ENCODE results near the gene CHD1.
"Not testable (repeated sequence)": the region's sequence is repeated elsewhere in the genome, so short reads cannot be mapped to it uniquely, and the experiment has no call there.

The CHD1 gene

DNA sequence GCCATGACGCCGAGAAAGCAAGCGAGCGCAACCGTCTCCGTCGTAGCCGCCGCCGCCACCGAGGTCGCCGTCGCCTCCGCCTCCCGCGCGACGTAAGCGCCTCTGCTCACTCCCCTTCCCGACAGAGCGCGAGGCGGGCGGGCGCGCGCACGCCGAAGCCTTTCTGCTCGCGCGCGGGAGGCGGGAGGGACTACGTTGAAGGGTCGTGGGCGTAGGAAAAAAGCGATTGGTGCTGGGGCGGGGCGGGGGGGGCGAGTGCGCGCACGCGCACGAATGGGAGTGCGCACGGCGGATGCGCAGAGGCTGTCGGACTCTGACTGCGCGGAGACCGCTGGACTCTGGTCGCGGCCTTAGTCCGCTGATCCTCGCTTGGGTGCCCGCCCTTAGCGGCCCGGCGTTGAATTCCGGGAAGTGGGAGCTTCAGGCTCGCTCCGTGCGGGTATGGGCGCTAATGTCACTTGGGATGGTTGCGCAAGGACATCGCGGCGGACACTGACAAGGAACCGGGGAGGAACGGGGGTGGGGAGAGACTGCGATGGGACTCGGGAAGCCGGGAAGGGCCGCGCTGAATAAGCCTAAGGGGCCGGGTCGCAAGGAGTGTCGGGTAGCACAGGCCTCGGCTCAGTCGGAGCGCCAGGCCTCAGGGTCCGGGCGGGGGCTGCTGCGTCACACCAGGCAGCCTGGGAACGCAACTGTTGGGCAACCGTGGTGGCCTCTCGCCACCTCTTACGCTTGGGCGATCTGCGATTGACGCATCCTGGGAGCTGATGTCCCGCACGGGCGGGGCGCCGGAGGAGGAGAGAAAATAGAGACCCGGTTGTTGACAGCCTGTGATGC lies at the start of gene CHD1:
CHD1 (minus strand) TSS at position 135 of the 837 bp plus-strand sequence. CDS start 2,621 bp downstream, outside the sequence.
- DNase-seq, result peak; percentile 99

DNA sequence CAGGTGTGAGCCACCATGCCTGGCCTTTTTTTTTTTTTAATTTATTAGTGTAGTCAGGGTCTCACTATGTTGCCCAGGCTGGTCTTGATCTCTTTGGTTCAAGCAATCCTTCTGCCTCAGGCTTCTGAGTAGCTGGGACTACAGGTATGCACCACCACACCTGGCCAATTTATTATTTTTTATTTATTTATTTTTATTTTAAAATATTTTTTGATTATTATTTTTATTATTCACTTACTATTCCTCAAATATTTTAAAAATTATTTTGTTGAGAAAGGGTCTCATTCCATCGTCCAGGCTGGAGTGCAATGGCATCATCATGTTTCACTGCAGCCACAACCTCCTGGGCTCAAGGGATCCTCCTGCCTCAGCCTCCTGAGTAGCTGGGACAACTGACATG lies 49.7 kb upstream of the CHD1 start:
- DNase-seq, result no peak

GRCh38 chr5:98977723-98978122 lies 48.9 kb upstream of the CHD1 start:
- DNase-seq, result peak; percentile 6

GRCh38 chr5:98975682-98976407 lies 47.0 kb upstream of the CHD1 start:
- DNase-seq, result no peak

DNA sequence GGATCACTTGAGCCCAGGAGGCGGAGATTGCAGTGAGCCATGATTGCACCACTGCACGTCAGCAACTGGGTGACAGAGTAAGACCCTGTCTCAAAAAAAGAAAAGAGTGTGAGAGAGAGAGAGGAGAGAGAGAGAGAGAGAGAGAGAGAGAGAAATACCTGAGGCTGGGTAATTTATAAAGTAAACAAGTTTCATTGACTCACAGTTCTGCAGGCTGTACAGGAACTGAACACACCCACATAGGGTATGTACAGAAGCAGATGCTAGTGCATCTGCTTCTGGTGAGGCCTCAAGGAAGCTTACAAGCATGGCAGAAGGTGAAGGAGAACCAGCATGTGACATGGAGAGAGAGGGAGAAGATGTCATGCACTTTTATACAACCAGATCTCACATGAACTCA lies 46.4 kb upstream of the CHD1 start:
- DNase-seq, result peak; percentile 7

- no peak for DNase-seq
These were observed 40.6 kb upstream of the CHD1 start for GRCh38 chr5:98969400-98969799.

DNA sequence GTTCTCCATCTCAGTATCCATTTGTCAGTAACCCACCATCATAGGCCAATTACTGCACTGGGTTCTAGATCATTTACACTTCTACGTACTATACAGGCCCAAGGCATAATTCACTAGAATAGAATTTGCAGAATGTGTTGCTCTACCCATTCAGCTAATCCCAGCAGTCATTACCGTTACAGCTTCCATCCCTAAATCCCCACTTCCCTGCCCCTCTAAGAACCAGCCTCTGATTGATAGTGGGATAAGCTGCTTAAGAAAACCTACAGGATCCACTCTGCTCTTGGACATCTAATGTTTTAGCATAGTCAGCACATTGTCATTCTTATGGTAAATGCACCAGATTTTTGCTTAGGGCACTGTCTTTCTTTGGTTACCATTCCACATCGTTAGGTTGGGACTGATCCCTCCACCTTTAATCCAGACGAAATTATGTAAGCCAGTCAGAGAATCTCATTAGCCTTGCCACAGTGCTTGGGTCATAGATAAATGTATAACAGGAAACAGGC lies 39.3 kb upstream of the CHD1 start:
- DNase-seq, result no peak

GRCh38 chr5:98965226-98965625 lies 36.4 kb upstream of the CHD1 start:
- no peak for DNase-seq

DNA sequence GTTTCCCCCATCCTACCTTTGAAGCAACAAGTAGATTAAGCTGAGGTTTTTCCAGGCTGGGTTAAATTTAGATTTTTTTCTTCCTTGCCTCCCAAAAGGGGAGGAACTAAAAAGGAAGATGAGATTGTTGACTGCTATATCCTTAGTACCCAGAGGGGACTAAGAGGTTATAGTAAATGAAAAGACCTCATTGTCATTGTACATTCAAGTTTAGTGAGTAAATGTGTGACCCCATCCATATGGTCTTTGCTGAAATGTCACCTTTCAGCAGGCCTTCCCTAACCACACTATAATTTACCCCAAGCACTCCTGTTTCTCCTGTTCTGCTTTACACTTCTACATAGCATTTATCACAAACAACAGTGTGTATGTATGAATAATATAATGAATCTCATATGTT lies 35.8 kb upstream of the CHD1 start:
- DNase-seq, result peak; percentile 35

DNA sequence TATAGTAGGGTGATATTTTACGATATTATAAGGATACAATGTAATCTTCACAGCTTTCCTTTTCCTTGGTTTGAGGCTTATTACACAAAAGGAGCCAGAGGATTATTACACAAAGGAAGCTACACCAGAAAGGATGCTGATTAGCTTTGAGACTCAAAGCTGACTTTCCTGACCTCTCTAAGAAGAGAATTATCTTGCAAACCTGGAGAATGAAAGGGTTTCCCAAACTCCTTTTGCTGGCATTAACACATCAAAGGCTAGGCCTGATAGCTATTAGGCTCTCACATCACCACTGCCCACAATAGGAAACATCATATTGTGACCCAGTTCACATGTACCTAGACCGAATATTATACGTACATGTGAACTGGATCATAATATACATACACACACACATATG lies 34.2 kb upstream of the CHD1 start:
- DNase-seq, result no peak

GRCh38 chr5:98962587-98962986 lies 33.8 kb upstream of the CHD1 start:
- no peak for DNase-seq

- no peak for DNase-seq
These were observed 33.0 kb upstream of the CHD1 start for GRCh38 chr5:98961665-98962344.

- DNase-seq, result no peak
These were observed 28.5 kb upstream of the CHD1 start for GRCh38 chr5:98957307-98957706.

DNA sequence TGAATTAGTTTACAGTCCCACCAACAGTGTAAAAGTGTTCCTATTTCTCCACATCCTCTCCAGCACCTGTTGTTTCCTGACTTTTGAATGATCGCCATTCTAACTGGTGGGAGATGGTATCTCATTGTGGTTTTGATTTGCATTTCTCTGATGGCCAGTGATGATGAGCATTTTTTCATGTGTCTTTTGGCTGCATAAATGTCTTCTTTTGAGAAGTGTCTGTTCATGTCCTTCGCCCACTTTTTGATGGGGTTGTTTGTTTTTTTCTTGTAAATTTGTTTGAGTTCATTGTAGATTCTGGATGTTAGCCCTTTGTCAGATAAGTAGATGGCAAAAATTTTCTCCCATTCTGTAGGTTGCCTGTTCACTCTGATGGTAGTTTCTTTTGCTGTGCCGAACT lies 27.1 kb upstream of the CHD1 start:
- not testable (repeated sequence) for DNase-seq

GRCh38 chr5:98955471-98955870 lies 26.7 kb upstream of the CHD1 start:
- DNase-seq, result not testable (repeated sequence)

DNA sequence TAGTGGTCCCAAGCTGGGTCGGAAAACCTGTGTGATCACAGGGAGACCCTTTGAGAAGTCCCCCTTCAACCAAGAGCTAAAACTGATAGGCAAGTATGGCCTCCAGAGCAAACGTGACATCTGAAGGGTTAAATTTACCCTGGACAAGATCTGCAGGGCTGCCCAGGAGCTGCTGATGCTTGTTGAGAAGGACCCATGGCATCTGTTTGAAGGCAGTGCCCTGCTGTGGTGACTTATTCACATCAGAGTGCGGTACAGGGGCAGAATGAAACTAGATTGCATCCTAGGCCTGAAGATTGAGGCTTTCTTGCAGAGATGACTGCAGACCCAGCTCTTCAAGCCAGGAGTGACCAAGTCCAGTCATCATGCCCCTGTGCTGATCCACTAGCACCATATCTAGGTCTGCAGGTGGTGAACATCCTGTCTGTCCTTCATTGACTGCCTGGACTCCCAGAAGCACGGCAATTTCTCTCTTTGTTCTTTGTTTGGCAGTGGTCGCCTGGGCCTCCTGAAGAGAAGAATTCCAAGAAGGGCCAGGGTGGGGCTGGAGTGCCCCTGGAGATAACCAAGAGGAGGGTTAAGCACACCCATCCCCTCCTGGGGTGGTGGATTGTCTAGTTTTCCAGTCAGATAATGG lies 25.7 kb upstream of the CHD1 start:
- no peak for DNase-seq

DNA sequence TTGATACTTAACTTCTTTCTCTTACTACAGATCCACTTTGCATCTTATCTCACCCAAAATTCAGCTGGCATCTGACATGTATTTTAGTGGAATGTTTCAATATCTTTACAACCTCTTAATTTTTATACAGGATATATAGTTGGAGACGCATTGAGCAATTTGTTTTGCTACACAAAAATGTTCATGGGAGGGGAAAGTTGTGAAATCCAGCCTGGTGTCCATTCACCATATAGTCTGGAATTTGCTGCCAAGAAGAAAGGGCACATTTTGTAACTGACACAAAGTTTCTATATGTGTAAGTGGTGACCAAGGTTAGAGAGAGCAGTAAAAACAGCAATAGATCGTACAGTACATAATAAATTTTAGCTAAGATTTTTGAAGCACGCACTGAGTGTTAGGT lies 14.0 kb upstream of the CHD1 start:
- DNase-seq, result no peak

DNA sequence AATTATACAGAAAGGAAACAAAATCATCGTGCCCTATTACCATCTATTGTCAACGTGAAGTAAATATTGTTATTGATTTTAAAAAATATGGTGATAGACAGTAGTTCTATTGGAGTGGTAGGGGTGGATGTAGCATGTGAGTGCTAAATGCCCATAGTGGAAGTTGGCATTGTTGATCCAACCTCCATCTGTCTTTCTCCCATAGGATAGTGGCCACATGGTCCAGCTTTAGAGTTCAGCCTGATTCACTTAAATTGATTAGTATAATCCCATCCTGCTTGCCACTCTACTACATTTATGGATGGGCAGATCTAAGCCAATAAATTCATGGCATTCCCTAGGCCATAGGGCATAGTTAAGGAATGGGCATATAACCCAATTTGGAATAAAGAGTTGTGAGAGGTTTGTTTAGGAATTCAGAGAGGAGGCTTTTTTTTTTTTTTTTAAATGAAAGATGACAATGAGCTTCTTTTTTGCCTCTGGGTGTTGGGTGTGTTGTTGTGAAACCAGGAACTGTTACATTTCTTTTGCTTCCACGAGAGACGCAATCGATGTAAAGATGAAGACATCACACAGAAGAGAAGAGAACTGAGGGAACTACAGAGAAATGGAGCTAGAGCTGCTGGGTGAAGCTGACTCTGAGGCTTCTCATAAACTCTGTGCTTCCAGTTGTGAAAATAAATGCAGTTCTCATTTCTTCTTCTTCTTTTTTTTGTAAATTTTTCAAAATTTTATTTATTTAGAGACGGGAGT lies 12.5 kb upstream of the CHD1 start:
- no peak for DNase-seq

DNA sequence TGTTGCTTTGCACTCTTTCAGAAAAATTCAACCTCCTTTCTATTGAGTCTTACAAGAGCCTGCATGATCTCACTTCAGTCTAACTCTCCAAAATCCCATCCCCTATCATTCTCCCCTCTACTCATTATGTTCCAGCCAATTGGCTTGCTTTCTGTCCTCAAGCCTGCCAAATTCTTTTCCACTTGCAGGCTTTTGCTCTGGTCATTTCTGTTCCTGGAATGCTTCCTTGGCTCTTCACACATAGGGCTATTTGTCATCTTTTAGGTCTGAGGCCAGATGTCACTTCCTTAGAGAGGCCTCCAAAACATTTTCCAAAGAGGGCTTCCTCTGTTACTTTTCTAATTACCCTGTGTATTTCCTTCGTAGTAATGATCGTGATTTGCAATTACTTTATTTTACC lies 11.8 kb upstream of the CHD1 start:
- DNase-seq, result no peak

DNA sequence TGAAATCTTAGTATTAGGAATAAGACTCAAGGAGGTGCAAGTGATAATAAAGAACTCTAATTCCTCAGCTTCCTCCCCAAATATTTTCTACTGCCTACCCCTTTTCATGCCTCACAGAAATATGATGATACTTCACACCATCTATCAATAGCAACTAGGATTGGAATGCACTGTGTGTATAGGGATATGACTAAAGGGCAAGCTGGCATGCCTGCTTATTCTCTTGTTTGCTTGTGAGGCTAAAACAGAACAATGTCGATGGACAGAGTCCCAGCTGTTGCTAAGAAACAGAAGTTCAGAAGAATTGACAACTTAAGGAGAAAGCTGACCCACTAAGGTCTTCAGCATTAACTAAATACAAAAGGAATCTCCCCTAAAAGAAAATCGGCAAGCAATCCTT lies 9.7 kb upstream of the CHD1 start:
- DNase-seq, result no peak

DNA sequence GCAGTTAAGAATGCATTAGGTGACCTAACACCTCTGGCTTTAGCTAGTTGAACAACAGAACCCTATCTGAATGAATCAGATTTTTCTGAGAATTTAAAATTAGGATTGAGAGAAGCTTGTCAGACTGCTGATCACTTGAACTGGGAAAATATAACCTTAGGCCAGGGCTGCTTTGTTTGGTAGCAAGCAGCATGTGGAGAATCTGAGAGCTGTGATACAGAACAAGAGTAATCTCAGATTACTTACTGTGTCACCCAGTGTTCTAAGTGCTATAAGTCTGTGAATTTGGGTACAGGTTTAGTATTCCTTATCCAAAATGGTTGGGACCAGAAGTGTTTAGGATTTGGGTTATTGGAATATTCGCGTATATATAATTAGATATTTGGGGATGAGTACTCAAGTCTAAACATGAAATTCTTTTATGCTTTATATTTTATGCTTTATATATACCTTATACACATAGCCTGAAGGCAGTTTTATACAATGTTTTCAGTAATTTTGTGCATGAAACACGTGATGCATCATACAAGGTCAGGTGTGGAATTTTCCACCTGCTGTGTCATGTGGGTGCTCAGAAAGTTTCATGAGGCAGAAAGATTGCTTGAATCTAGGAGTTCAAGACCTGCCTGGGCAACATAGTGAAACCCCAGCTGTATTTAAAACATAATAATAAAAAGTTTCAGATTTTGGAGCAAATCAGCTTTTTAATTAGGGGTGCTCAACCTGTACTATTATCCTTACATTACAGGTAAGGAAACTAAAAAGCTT lies 8.3 kb upstream of the CHD1 start:
- no peak for DNase-seq

DNA sequence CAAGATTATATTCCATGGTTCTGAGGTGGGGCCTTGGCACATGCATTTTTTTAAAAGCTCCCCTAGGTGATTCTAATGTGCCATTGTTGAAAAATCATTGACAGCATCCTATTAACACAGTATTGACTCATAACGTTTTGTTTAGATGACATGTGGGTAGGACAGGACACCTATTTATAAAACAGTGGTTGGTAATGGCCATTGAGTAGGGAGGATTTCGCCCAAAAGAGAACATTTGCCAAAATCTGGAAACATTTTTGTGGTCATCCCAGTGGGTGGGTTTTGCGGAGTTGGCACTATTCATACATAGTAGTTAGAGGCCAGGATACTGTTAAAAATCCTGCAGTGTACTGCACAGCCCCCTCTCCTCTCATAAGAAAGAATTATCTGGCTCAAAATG lies 6.4 kb upstream of the CHD1 start:
- DNase-seq, result no peak
